SH-SY5Y (cell line): ENCODE data around the gene LRRIQ1.

Source experiments
- GATA2 ChIP-seq: IDR thresholded peaks from 2 replicates; pipeline ENCODE4 v1.6.1; 2011; ENCODE audit warnings: mild to moderate bottlenecking, low read depth, low read length
- GATA3 ChIP-seq: IDR thresholded peaks from 2 replicates; pipeline ENCODE4 v1.6.1; 2011; ENCODE audit warnings: low read depth, mild to moderate bottlenecking, low read length, moderate library complexity

DNA sequence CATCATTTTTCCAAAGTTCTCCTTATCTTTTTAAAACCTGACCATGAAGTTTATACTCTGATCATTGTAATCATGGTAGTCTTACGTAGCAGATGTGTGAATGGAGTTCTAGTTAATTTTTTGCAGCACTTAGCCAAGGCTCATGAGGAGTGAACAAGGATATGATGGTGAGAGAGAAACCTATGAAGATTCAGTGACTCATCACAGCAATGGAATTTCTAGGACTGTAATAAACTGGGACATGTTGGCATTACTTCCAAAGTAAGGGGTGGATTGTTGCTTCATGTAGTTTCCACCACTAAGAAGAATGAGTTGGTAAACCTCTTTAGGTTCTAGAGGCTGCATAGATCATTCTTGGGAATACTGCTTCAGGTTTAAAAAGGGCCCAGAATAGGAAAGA is 102.7 kb downstream of the LRRIQ1 start:
- TF ChIP-seq GATA3 (no peak), GATA2 (no peak)
